HEK293 (cell line): ENCODE measurements around the gene MYADML2.

ENCODE experiments used
- CTCF ChIA-PET: fragments of 350-600 bp; formaldehyde crosslinking; extraction: SDS; loops from one replicate; lab custom pipeline; 2021; ENCODE audit warnings: antibody characterized with exemption; lab: Yijun Ruan, JAX
- POLR2A ChIA-PET: fragments of 300-600 bp; formaldehyde crosslinking; extraction: SDS; loops from one replicate; lab custom pipeline; 2020; ENCODE audit warnings: antibody characterized with exemption, inconsistent platforms; lab: Yijun Ruan, JAX
- H3K27ac ChIP-seq: fragments of 200-500 bp; sonication (Bioruptor generic); 2 replicates; pipeline ENCODE4 v1.5.1; 2014; ENCODE audit warnings: low read depth, low read length, control low read depth, inconsistent platforms; ENCODE audit errors: extremely low read depth
- H3K36me3 ChIP-seq, 2 experiments: fragments of 200-500 bp in 1 of 2; sonication (Bioruptor generic) in 1 of 2; 1 replicate in 1 of 2; 2 replicates in 1 of 2; pipeline ENCODE4 v1.5.1; 2014 to 2017; ENCODE audit warnings: inconsistent platforms in 2 of 2, low read length in 2 of 2; ENCODE audit not compliant: control insufficient read depth in 2 of 2, insufficient read depth in 1 of 2
- H3K4me1 ChIP-seq: fragments of 200-500 bp; sonication (Bioruptor generic); 2 replicates; pipeline ENCODE4 v1.5.1; 2014; ENCODE audit warnings: mild to moderate bottlenecking, low read length, inconsistent platforms; ENCODE audit not compliant: control insufficient read depth, insufficient read depth
- H3K4me3 ChIP-seq: 2 replicates; pipeline ENCODE4 v1.5.1; 2011; ENCODE audit warnings: low read depth, mild to moderate bottlenecking, control low read depth, low read length, moderate library complexity
- H3K9me3 ChIP-seq: fragments of 200-500 bp; sonication (Bioruptor generic); 2 replicates; pipeline ENCODE4 v1.5.1; 2014; ENCODE audit warnings: low read depth, low read length, inconsistent platforms; ENCODE audit not compliant: control insufficient read depth, insufficient read depth
- EGR2 ChIP-seq: fragments of 450-650 bp; formaldehyde crosslinking; IDR thresholded peaks from 2 replicates; pipeline ENCODE4 v1.5.1; 2016; ENCODE audit warnings: low read depth, missing biosample characterization, missing genetic modification characterization
- HIC1 ChIP-seq: fragments of 450-650 bp; formaldehyde crosslinking; IDR thresholded peaks from 2 replicates; pipeline ENCODE4 v1.5.1; 2016; ENCODE audit warnings: missing biosample characterization, missing genetic modification characterization
- IKZF3 ChIP-seq: fragments of 450-650 bp; IDR thresholded peaks from 2 replicates; pipeline ENCODE4 v1.5.0; 2018; ENCODE audit warnings: missing biosample characterization, mild to moderate bottlenecking, missing genetic modification characterization, moderate library complexity
- RBAK ChIP-seq: fragments of 450-650 bp; formaldehyde crosslinking; IDR thresholded peaks from 2 replicates; pipeline ENCODE4 v1.5.1; 2016; ENCODE audit warnings: missing biosample characterization, missing genetic modification characterization
- SCRT1 ChIP-seq: fragments of 450-650 bp; formaldehyde crosslinking; IDR thresholded peaks from 2 replicates; pipeline ENCODE4 v1.5.1; 2016; ENCODE audit warnings: missing biosample characterization, missing genetic modification characterization, borderline replicate concordance
- ZBTB21 ChIP-seq: fragments of 450-650 bp; formaldehyde crosslinking; IDR thresholded peaks from 2 replicates; pipeline ENCODE4 v1.5.1; 2017; ENCODE audit warnings: missing biosample characterization, missing genetic modification characterization
- ZFHX2 ChIP-seq: fragments of 450-650 bp; formaldehyde crosslinking; conservative IDR thresholded peaks from 2 replicates; pipeline ENCODE4 v1.5.1; 2016; ENCODE audit warnings: missing biosample characterization, missing genetic modification characterization
- ZNF114 ChIP-seq: fragments of 450-650 bp; formaldehyde crosslinking; IDR thresholded peaks from 2 replicates; pipeline ENCODE4 v1.5.0; 2017; ENCODE audit warnings: missing biosample characterization, missing genetic modification characterization
- ZNF214 ChIP-seq: fragments of 450-650 bp; formaldehyde crosslinking; IDR thresholded peaks from 2 replicates; pipeline ENCODE4 v1.5.1; 2017; ENCODE audit warnings: missing biosample characterization, mild to moderate bottlenecking, missing genetic modification characterization, borderline replicate concordance
- ZNF280C ChIP-seq: fragments of 450-650 bp; formaldehyde crosslinking; IDR thresholded peaks from 2 replicates; pipeline ENCODE4 v1.5.1; 2016; ENCODE audit warnings: missing biosample characterization, missing genetic modification characterization
- ZNF350 ChIP-seq: fragments of 450-650 bp; formaldehyde crosslinking; IDR thresholded peaks from 2 replicates; pipeline ENCODE4 v1.5.0; 2017; ENCODE audit warnings: missing biosample characterization, mild to moderate bottlenecking, missing genetic modification characterization
- ZNF48 ChIP-seq: fragments of 450-650 bp; formaldehyde crosslinking; IDR thresholded peaks from 2 replicates; pipeline ENCODE4 v1.5.1; 2016; ENCODE audit warnings: missing biosample characterization, missing genetic modification characterization
- ZNF513 ChIP-seq: fragments of 450-650 bp; IDR thresholded peaks from 2 replicates; pipeline ENCODE4 v1.5.1; 2018; ENCODE audit warnings: missing biosample characterization, missing genetic modification characterization
- ZNF544 ChIP-seq: fragments of 450-650 bp; formaldehyde crosslinking; IDR thresholded peaks from 2 replicates; pipeline ENCODE4 v1.5.0; 2017; ENCODE audit warnings: missing biosample characterization, missing genetic modification characterization
- ZNF548 ChIP-seq: fragments of 450-650 bp; formaldehyde crosslinking; IDR thresholded peaks from 2 replicates; pipeline ENCODE4 v1.5.1; 2016; ENCODE audit warnings: missing biosample characterization, missing genetic modification characterization
- ZNF555 ChIP-seq: fragments of 450-650 bp; formaldehyde crosslinking; conservative IDR thresholded peaks from 2 replicates; pipeline ENCODE4 v1.5.1; 2017; ENCODE audit warnings: missing biosample characterization, mild to moderate bottlenecking, missing genetic modification characterization, inconsistent platforms
- ZNF610 ChIP-seq: fragments of 450-650 bp; formaldehyde crosslinking; IDR thresholded peaks from 2 replicates; pipeline ENCODE4 v1.5.1; 2016; ENCODE audit warnings: missing biosample characterization, missing genetic modification characterization, borderline replicate concordance
- ZNF777 ChIP-seq: fragments of 450-650 bp; formaldehyde crosslinking; IDR thresholded peaks from 2 replicates; pipeline ENCODE4 v1.5.1; 2017; ENCODE audit warnings: missing biosample characterization, missing genetic modification characterization, borderline replicate concordance
- ZNF830 ChIP-seq: fragments of 450-650 bp; IDR thresholded peaks from 2 replicates; pipeline ENCODE4 v1.5.0; 2018; ENCODE audit warnings: missing biosample characterization, missing genetic modification characterization, low read depth, mild to moderate bottlenecking, moderate library complexity
- TF ChIP-seq, protein P1 (sequence below): fragments of 450-650 bp; formaldehyde crosslinking; IDR thresholded peaks from 2 replicates; pipeline ENCODE4 v1.5.1; 2017; ENCODE audit warnings: missing biosample characterization, missing genetic modification characterization
- TF ChIP-seq, protein P2 (sequence below): fragments of 450-650 bp; formaldehyde crosslinking; IDR thresholded peaks from 2 replicates; pipeline ENCODE4 v1.5.1; 2016; ENCODE audit warnings: missing biosample characterization, missing genetic modification characterization

MYADML2 gene

GRCh38 chr17:81947189-81947588, at the start of gene MYADML2:
MYADML2 (minus strand) TSS chr17:81947233; CDS start chr17:81941741, 5,492 bp downstream.
- Histone ChIP-seq H3K36me3 (no peaks in the 10 kb centered on the region), H3K27ac (no peak within 1 kb of the TSS), H3K4me3 (no peak within 1 kb of the TSS), H3K9me3 (no peaks in the 10 kb centered on the region), H3K4me1 (no peaks in the 10 kb centered on the region)
- TF ChIP-seq ZNF610 (tag by site-specific recombination) (no peak), ZNF350 (tag by site-specific recombination) (no peak), ZBTB21 (tag by site-specific recombination) (no peak)
- ChIA-PET POLR2A (interaction anchor here (1.0 kb wide), 1 partner anchor 21 kb away, joined by 3 read pairs; no protein-coding TSS in a partner anchor), CTCF (interaction anchor here (1.0 kb wide), 1 partner anchor 73 kb away, joined by 3 read pairs; no protein-coding TSS in a partner anchor)

DNA sequence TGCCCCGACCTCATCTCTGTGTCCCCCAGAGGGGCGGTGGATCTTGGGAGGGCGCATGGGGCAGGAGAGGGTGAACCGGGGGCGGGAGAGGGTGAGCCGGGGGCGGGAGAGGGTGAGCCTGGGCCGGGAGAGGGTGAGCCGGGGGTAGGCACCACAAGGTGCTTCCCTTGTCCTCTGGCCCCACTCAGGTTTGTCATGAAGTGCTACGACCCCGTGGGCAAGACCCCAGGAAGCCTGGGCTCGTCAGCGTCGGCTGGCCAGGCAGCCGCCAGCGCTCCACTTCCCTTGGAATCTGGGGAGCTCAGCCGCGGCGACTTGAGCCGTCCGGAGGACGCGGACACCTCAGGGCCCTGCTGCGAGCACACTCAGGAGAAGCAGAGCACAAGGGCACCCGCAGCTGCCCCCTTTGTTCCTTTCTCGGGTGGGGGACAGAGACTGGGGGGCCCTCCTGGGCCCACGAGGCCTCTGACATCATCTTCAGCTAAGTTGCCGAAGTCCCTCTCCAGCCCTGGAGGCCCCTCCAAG, 49.3 kb upstream of the MYADML2 start:
- Histone ChIP-seq H3K4me1 (peaks cover 7% of the 10 kb centered on the region), H3K4me3 (no peak overlapping the region), H3K9me3 (no peaks in the 10 kb centered on the region), H3K36me3 (peaks cover 0 to 6% of the 10 kb centered on the region in 2 experiments; a peak in 1 of 3 replicates), H3K27ac (no peak overlapping the region)
- CTCF ChIA-PET: interaction anchor here (1.0 to 1.4 kb wide), 2 partner anchors 34 to 37 kb away, joined by 3 to 6 read pairs; no protein-coding TSS in a partner anchor
- no peak for TF ChIP-seq ZNF777 (tag by site-specific recombination)
- no peak for TF ChIP-seq IKZF3 (tag by site-specific recombination)
- no peak for TF ChIP-seq ZNF830 (tag by site-specific recombination)
- TF ChIP-seq ZFHX2 (tag by site-specific recombination): peak; percentile 28; the same call in 1 of the 2 replicates
- no peak for TF ChIP-seq ZNF513 (tag by site-specific recombination)
- TF ChIP-seq ZNF214 (tag by site-specific recombination): no peak
- TF ChIP-seq ZNF48 (tag by site-specific recombination): no peak
- peak; percentile 39; the same call in 1 of the 2 replicates for TF ChIP-seq EGR2 (tag by site-specific recombination)
- no peak for TF ChIP-seq ZNF548 (tag by site-specific recombination)
- POLR2A ChIA-PET: no interaction called here

DNA sequence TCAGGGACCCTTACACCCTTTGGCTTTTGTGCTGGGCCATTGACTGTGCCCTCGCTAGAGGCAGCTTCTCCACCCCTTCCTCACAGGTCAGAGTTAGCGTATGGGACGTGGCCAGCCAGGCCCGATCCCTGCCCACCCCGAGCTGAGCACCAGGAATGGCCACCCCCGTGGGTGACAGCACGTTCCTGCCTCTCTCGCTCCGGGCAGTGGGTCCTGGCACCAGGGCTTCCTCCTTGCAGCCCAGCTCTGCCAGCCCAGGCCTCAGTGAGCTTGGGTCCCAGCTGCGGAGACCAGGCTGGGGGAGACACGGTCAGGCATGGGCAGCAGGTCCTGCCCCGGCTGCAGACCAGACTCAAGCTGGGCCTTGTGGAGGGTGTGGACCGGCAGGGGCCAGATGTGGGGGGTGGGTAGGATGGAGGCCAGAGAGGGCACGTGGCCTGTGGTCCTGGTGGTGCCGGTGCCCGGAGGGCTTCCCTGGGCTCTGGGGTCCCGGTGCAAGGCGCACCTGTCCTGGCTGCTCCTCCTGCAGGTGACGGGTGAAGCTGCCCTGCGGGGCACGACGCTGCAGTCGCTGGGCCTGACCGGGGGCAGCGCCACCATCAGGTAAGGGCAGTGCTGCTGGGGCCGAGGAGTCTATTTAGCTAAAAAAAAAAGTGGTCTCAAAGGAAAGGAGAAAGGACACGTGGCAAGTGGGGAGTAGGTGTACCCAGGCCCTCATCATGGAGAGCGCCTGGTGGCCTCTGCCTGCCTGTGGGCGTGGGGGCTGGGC, 48.6 kb upstream of the MYADML2 start:
- peaks cover 7% of the 10 kb centered on the region for H3K4me1 ChIP-seq
- peaks cover 0 to 7% of the 10 kb centered on the region in 2 experiments; a peak in 1 of 3 replicates for H3K36me3 ChIP-seq
- H3K9me3 ChIP-seq: no peaks in the 10 kb centered on the region
- no peak overlapping the region for H3K4me3 ChIP-seq
- CTCF ChIA-PET: interaction anchor here (0.7 to 1.4 kb wide), 5 partner anchors 8 to 36 kb away, joined by 3 to 6 read pairs (median 4); no protein-coding TSS in a partner anchor
- POLR2A ChIA-PET: no interaction called here
- H3K27ac ChIP-seq: no peak overlapping the region
- TF ChIP-seq ZNF280C (tag by site-specific recombination): no peak
- no peak for TF ChIP-seq ZNF555
- no peak for TF ChIP-seq SCRT1 (tag by site-specific recombination)
- TF ChIP-seq, protein P1, sequence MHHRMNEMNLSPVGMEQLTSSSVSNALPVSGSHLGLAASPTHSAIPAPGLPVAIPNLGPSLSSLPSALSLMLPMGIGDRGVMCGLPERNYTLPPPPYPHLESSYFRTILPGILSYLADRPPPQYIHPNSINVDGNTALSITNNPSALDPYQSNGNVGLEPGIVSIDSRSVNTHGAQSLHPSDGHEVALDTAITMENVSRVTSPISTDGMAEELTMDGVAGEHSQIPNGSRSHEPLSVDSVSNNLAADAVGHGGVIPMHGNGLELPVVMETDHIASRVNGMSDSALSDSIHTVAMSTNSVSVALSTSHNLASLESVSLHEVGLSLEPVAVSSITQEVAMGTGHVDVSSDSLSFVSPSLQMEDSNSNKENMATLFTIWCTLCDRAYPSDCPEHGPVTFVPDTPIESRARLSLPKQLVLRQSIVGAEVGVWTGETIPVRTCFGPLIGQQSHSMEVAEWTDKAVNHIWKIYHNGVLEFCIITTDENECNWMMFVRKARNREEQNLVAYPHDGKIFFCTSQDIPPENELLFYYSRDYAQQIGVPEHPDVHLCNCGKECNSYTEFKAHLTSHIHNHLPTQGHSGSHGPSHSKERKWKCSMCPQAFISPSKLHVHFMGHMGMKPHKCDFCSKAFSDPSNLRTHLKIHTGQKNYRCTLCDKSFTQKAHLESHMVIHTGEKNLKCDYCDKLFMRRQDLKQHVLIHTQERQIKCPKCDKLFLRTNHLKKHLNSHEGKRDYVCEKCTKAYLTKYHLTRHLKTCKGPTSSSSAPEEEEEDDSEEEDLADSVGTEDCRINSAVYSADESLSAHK (tag by site-specific recombination): no peak
- no peak for TF ChIP-seq RBAK
- TF ChIP-seq, protein P2, sequence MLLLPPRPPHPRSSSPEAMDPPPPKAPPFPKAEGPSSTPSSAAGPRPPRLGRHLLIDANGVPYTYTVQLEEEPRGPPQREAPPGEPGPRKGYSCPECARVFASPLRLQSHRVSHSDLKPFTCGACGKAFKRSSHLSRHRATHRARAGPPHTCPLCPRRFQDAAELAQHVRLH (tag by site-specific recombination): no peak
- no peak for TF ChIP-seq ZNF114 (tag by site-specific recombination)
- TF ChIP-seq ZNF544 (tag by site-specific recombination): no peak
- no peak for TF ChIP-seq HIC1 (tag by site-specific recombination)
